ENCODE data around the gene DDR2.
A peak's percentile ranks its signal among the peaks of the same experiment; 100 is the strongest.

The DDR2 gene

GRCh38 chr1:162674034-162674608 is 41.9 kb downstream of the DDR2 start:
- peak; percentile 55 for DNase-seq

- peak; percentile 65 for DNase-seq
Measured at GRCh38 chr1:162676087-162676486, 43.8 kb downstream of the DDR2 start.

GRCh38 chr1:162676750-162677149 is 44.5 kb downstream of the DDR2 start:
- DNase-seq = no peak

- no peak for DNase-seq
Measured at GRCh38 chr1:162677607-162678371, 45.5 kb downstream of the DDR2 start.

- no peak for DNase-seq
Measured at GRCh38 chr1:162678439-162678838, 46.2 kb downstream of the DDR2 start.

GRCh38 chr1:162679298-162679697 is 47.0 kb downstream of the DDR2 start:
- DNase-seq = no peak

GRCh38 chr1:162680419-162681121 is 48.3 kb downstream of the DDR2 start:
- no peak for DNase-seq

- no peak for DNase-seq
Measured at GRCh38 chr1:162681122-162681436, 48.8 kb downstream of the DDR2 start.

GRCh38 chr1:162682013-162682419 is 49.8 kb downstream of the DDR2 start:
- no peak for DNase-seq

- no peak for DNase-seq
Measured at GRCh38 chr1:162687870-162688269, 55.6 kb downstream of the DDR2 start.

- no peak for DNase-seq
Measured at GRCh38 chr1:162688521-162688920, 56.3 kb downstream of the DDR2 start.

- DNase-seq = no peak
Measured at GRCh38 chr1:162688931-162689330, 56.7 kb downstream of the DDR2 start.

- peak; percentile 88 for DNase-seq
Measured at GRCh38 chr1:162689745-162690671, 57.7 kb downstream of the DDR2 start.

GRCh38 chr1:162690672-162691434 is 58.6 kb downstream of the DDR2 start:
- DNase-seq = peak; percentile 76

- no peak for DNase-seq
Measured at GRCh38 chr1:162691999-162692575, 59.8 kb downstream of the DDR2 start.

- DNase-seq = no peak
Measured at GRCh38 chr1:162694911-162695310, 62.6 kb downstream of the DDR2 start.

- DNase-seq = no peak
Measured at GRCh38 chr1:162695687-162696086, 63.4 kb downstream of the DDR2 start.

- DNase-seq = peak; percentile 100
Measured at GRCh38 chr1:162696286-162696862, 64.1 kb downstream of the DDR2 start.

GRCh38 chr1:162697140-162697895 is 65.1 kb downstream of the DDR2 start:
- no peak for DNase-seq

GRCh38 chr1:162699366-162699765 is 67.1 kb downstream of the DDR2 start:
- no peak for DNase-seq

GRCh38 chr1:162700131-162700530 is 67.9 kb downstream of the DDR2 start:
- no peak for DNase-seq
